HCT116 (cell line): ENCODE results near the gene GFRA3. TPM values are rescaled to one million over a fixed set of nuclear protein-coding genes. Genes with fewer than 3 reads are reported as not detected.
A peak's percentile ranks its signal among the peaks of the same experiment; 100 is the strongest.

Source experiments
- ATAC-seq: fragments of 200-7000 bp; cut with Tn5 transposase; 2 replicates; pipeline ENCODE4 v1.9.1; 2020; ENCODE audit warnings: mild to moderate bottlenecking, moderate library complexity
- BruUV-seq: library from RNA; stranded (reverse); fragments of 400-500 nt; replicated peaks from 2 replicates; lab custom pipeline; 2021; lab: Mats Ljungman, UMichigan
- CTCF ChIA-PET: fragments of 300-600 bp; sonication (Branson Sonifier 250); formaldehyde crosslinking; loops from one replicate; lab custom pipeline; 2021; ENCODE audit warnings: antibody characterized with exemption; lab: Charles Lee
- POLR2A ChIA-PET: fragments of 300-600, 350-600 bp; sonication (Branson Sonifier 250); formaldehyde crosslinking; loops from one replicate; lab custom pipeline; 2021; ENCODE audit warnings: antibody characterized with exemption; lab: Charles Lee
- RAD21 ChIA-PET, 2 experiments: fragments of 300-600 bp; sonication (Branson Sonifier 250); formaldehyde crosslinking; loops; one replicate each; lab custom pipeline; 2023; ENCODE audit warnings: low total read pairs in 2 of 2; ENCODE audit not compliant: uncharacterized antibody in 2 of 2, unreplicated experiment in 2 of 2, low non-redundant PET in 1 of 2; lab: Charles Lee
- DNase-seq: peaks from one replicate; pipeline ENCODE4 v3.0.0-alpha.2; 2010; ENCODE audit warnings: low read depth, low spot score
- H2AFZ ChIP-seq: fragments of 200-600 bp; shearing (Covaris generic), sonication (generic); 2 replicates; pipeline ENCODE4 v1.6.1; 2017; ENCODE audit warnings: low read depth, mixed run types, mixed read lengths, antibody characterized with exemption, low read length; ENCODE audit not compliant: poor library complexity, severe bottlenecking
- H3K27ac ChIP-seq: 2 replicates; pipeline ENCODE4 v1.5.1; 2012; ENCODE audit warnings: low read depth, low read length
- H3K27me3 ChIP-seq: fragments of 200-600 bp; sonication (generic); 2 replicates; pipeline ENCODE4 v1.6.1; 2016; ENCODE audit warnings: mixed run types, low read length, mixed read lengths; ENCODE audit not compliant: insufficient read depth
- H3K36me3 ChIP-seq, 2 experiments: fragments of 200-500 bp in 1 of 2; fragments of 200-600 bp in 1 of 2; sonication (Bioruptor generic) in 1 of 2; sonication (generic) in 1 of 2; 2 replicates each; pipeline versions ENCODE4 v1.5.1 to v1.6.1; 2014 to 2016; ENCODE audit warnings: low read length in 2 of 2, inconsistent platforms in 1 of 2, mixed read lengths in 1 of 2, mixed run types in 1 of 2; ENCODE audit not compliant: insufficient read depth in 2 of 2, control insufficient read depth in 1 of 2
- H3K4me1 ChIP-seq, 2 experiments: fragments of 200-600 bp in 1 of 2; sonication (generic) in 1 of 2; 2 replicates each; pipeline versions ENCODE4 v1.5.1 to v1.6.1; 2012 to 2017; ENCODE audit warnings: low read length in 2 of 2, inconsistent platforms in 1 of 2, mild to moderate bottlenecking in 1 of 2, mixed read lengths in 1 of 2, mixed run types in 1 of 2, moderate library complexity in 1 of 2; ENCODE audit not compliant: insufficient read depth in 2 of 2, control insufficient read depth in 1 of 2
- H3K4me2 ChIP-seq: fragments of 200-600 bp; sonication (generic); 2 replicates; pipeline ENCODE4 v1.6.1; 2017; ENCODE audit warnings: mixed run types, low read length, mixed read lengths
- H3K4me3 ChIP-seq, 2 experiments: fragments of 200-600 bp in 1 of 2; sonication (generic) in 1 of 2; replicated peaks in 1 of 2; 2 replicates each; pipeline ENCODE4 v1.5.1; 2011 to 2016; ENCODE audit warnings: low read length in 2 of 2, control low read depth in 1 of 2, low read depth in 1 of 2, mild to moderate bottlenecking in 1 of 2, mixed read lengths in 1 of 2, mixed run types in 1 of 2
- H3K79me2 ChIP-seq: fragments of 200-600 bp; sonication (generic); 2 replicates; pipeline ENCODE4 v1.6.1; 2017; ENCODE audit warnings: mild to moderate bottlenecking, mixed run types, low read length, moderate library complexity, mixed read lengths; ENCODE audit not compliant: insufficient read depth
- H3K9ac ChIP-seq: fragments of 200-600 bp; sonication (generic); 2 replicates; pipeline ENCODE4 v1.6.1; 2016; ENCODE audit warnings: low read length, mixed read lengths
- H3K9me2 ChIP-seq: fragments of 200-600 bp; sonication (generic), shearing (Covaris generic); 2 replicates; pipeline ENCODE4 v1.6.1; 2017; ENCODE audit warnings: mixed run types, mild to moderate bottlenecking, moderate library complexity; ENCODE audit not compliant: insufficient read depth
- H3K9me3 ChIP-seq, 2 experiments: fragments of 200-500 bp in 1 of 2; fragments of 200-600 bp in 1 of 2; sonication (Bioruptor generic) in 1 of 2; sonication (generic) in 1 of 2; 2 replicates each; pipeline ENCODE4 v1.6.1; 2014 to 2017; ENCODE audit warnings: low read length in 2 of 2, mixed read lengths in 2 of 2, inconsistent platforms in 1 of 2, low read depth in 1 of 2, mild to moderate bottlenecking in 1 of 2, mixed run types in 1 of 2, moderate library complexity in 1 of 2; ENCODE audit not compliant: control insufficient read depth in 1 of 2, insufficient read depth in 1 of 2
- H4K20me1 ChIP-seq: fragments of 200-600 bp; sonication (generic), shearing (Covaris generic); 2 replicates; pipeline ENCODE4 v1.6.1; 2017; ENCODE audit warnings: mixed run types, mild to moderate bottlenecking, moderate library complexity; ENCODE audit not compliant: insufficient read depth
- ATF3 ChIP-seq: IDR thresholded peaks from 2 replicates; pipeline ENCODE4 v1.6.1; 2012
- CBX3 ChIP-seq: IDR thresholded peaks from 2 replicates; pipeline ENCODE4 v1.6.1; 2012; ENCODE audit warnings: low read depth
- CEBPB ChIP-seq: IDR thresholded peaks from 2 replicates; pipeline ENCODE4 v1.6.1; 2012; ENCODE audit warnings: low read depth
- CTCF ChIP-seq, 3 experiments: fragments of 200-600 bp in 1 of 3; sonication (generic) in 1 of 3; IDR thresholded peaks in 2 of 3; conservative IDR thresholded peaks in 1 of 3; 2 replicates each; pipeline ENCODE4 v1.5.1; 2012 to 2017; ENCODE audit warnings: low read depth in 2 of 3, low read length in 2 of 3, antibody characterized with exemption in 1 of 3, borderline replicate concordance in 1 of 3, control low read depth in 1 of 3, mild to moderate bottlenecking in 1 of 3, mixed read lengths in 1 of 3, mixed run types in 1 of 3, moderate library complexity in 1 of 3; ENCODE audit not compliant: insufficient read depth in 1 of 3
- EGR1 ChIP-seq: IDR thresholded peaks from 2 replicates; pipeline ENCODE4 v1.6.1; 2012; ENCODE audit warnings: low read depth
- ELF1 ChIP-seq: IDR thresholded peaks from 2 replicates; pipeline ENCODE4 v1.6.1; 2012; ENCODE audit warnings: low read depth, borderline replicate concordance
- EZH2 ChIP-seq: fragments of 200-600 bp; sonication (generic); IDR thresholded peaks from 2 replicates; pipeline ENCODE4 v1.6.1; 2017; ENCODE audit warnings: antibody characterized with exemption, mixed run types
- EZH2phosphoT487 ChIP-seq: fragments of 200-600 bp; IDR thresholded peaks from 2 replicates; pipeline ENCODE4 v1.6.1; 2018; ENCODE audit warnings: antibody characterized with exemption, borderline replicate concordance
- FOSL1 ChIP-seq: IDR thresholded peaks from 2 replicates; pipeline ENCODE4 v1.6.1; 2012; ENCODE audit warnings: low read depth
- JUND ChIP-seq: IDR thresholded peaks from 2 replicates; pipeline ENCODE4 v1.6.1; 2012
- POLR2A ChIP-seq: IDR thresholded peaks from 2 replicates; pipeline ENCODE4 v1.7.0; 2011; ENCODE audit warnings: borderline replicate concordance; ENCODE audit not compliant: insufficient read depth, insufficient read length; ENCODE audit errors: extremely low read depth
- POLR2AphosphoS5 ChIP-seq: IDR thresholded peaks from 2 replicates; pipeline ENCODE4 v1.6.1; 2011; ENCODE audit warnings: mild to moderate bottlenecking, low read depth, low read length, moderate library complexity
- RAD21 ChIP-seq: IDR thresholded peaks from 2 replicates; pipeline ENCODE4 v1.6.1; 2012; ENCODE audit warnings: low read depth, mild to moderate bottlenecking
- SP1 ChIP-seq: IDR thresholded peaks from 2 replicates; pipeline ENCODE4 v1.6.1; 2012; ENCODE audit warnings: low read depth
- SRF ChIP-seq: IDR thresholded peaks from 2 replicates; pipeline ENCODE4 v1.6.1; 2012; ENCODE audit warnings: low read depth
- YY1 ChIP-seq: IDR thresholded peaks from 2 replicates; pipeline ENCODE4 v1.6.1; 2011; ENCODE audit warnings: low read length, low read depth, moderate library complexity, mild to moderate bottlenecking; ENCODE audit not compliant: insufficient replicate concordance; ENCODE audit errors: extremely low read depth
- ZBTB33 ChIP-seq: IDR thresholded peaks from 2 replicates; pipeline ENCODE4 v1.6.1; 2011; ENCODE audit warnings: mild to moderate bottlenecking, low read length, moderate library complexity; ENCODE audit not compliant: insufficient replicate concordance; ENCODE audit errors: extremely low read depth
- ZFX ChIP-seq: fragments of 450-650 bp; IDR thresholded peaks from 2 replicates; pipeline ENCODE4 v1.6.1; 2017
- intact Hi-C: fragments of 100-400 bp; cut with micrococcal nuclease; formaldehyde crosslinking; loops from 2 replicates; pipeline ENCODE4 v1.10.0; 2022
- total RNA-seq: library from RNA; stranded (reverse); gene quantifications from one replicate; pipeline ENCODE4 v1.2.1, GENCODE V29; 2021; ENCODE audit not compliant: unreplicated experiment
- TF ChIP-seq, protein P1 (sequence below): IDR thresholded peaks from 2 replicates; pipeline ENCODE4 v1.6.1; 2012; ENCODE audit warnings: low read depth

The GFRA3 gene
- total RNA-seq, 1 experiment from 2014 or later, result not detected

DNA sequence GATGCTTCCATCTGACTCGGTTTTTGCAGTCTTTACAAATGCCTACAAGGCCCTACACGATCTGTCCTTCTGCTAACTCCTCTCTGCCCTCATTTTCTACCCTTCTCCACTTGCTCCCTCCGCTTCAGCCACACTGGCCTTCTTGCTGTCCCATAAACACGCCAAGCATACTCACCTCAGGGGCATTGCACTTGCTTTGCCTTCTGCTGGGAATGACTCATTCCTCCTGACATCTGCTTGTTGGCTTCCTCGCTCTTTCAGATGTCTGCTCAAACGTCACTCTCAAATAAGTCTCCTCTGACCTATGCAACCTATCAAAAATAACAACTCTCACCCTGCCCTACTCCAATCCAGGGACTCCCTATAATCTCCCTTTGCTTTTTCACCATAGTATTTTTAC is 29.0 kb upstream of the GFRA3 start:
- TF ChIP-seq SP1 (no peak), FOSL1 (no peak), EGR1 (no peak), JUND (no peak), CBX3 (no peak), CTCF (IDR thresholded peaks at IDR 0.05 in 2 of 3, conservative IDR thresholded peaks at IDR 0.05 in 1 of 3; ENCODE audit: borderline replicate concordance in 1 of 3, insufficient read depth in 1 of 3, low read depth in 2 of 3, low read length in 2 of 3) (no peak), ZFX (no peak), POLR2AphosphoS5 (no peak), RAD21 (no peak), EZH2 (no peak), POLR2A (no peak), YY1 (no peak), ATF3 (no peak), SRF (no peak), ZBTB33 (no peak), CEBPB (no peak), ELF1 (no peak), EZH2phosphoT487 (no peak)
- TF ChIP-seq, protein P1, sequence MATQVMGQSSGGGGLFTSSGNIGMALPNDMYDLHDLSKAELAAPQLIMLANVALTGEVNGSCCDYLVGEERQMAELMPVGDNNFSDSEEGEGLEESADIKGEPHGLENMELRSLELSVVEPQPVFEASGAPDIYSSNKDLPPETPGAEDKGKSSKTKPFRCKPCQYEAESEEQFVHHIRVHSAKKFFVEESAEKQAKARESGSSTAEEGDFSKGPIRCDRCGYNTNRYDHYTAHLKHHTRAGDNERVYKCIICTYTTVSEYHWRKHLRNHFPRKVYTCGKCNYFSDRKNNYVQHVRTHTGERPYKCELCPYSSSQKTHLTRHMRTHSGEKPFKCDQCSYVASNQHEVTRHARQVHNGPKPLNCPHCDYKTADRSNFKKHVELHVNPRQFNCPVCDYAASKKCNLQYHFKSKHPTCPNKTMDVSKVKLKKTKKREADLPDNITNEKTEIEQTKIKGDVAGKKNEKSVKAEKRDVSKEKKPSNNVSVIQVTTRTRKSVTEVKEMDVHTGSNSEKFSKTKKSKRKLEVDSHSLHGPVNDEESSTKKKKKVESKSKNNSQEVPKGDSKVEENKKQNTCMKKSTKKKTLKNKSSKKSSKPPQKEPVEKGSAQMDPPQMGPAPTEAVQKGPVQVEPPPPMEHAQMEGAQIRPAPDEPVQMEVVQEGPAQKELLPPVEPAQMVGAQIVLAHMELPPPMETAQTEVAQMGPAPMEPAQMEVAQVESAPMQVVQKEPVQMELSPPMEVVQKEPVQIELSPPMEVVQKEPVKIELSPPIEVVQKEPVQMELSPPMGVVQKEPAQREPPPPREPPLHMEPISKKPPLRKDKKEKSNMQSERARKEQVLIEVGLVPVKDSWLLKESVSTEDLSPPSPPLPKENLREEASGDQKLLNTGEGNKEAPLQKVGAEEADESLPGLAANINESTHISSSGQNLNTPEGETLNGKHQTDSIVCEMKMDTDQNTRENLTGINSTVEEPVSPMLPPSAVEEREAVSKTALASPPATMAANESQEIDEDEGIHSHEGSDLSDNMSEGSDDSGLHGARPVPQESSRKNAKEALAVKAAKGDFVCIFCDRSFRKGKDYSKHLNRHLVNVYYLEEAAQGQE, result no peak
- no TSS peak for BruUV-seq
- H3K4me1 ChIP-seq, result peaks cover 0 to 11% of the 10 kb centered on the region in 2 experiments; a peak in 1 of 4 replicates
- H3K9ac ChIP-seq, result no peak overlapping the region
- no peaks in the 10 kb centered on the region for H3K36me3 ChIP-seq
- POLR2A ChIA-PET, result no interaction called here
- H4K20me1 ChIP-seq, result no peaks in the 10 kb centered on the region
- intact Hi-C loops, result no loop called here
- no peak overlapping the region for H3K4me2 ChIP-seq
- H3K27ac ChIP-seq, result no peak overlapping the region
- RAD21 ChIA-PET, result no interaction called here
- no peak overlapping the region for H3K4me3 ChIP-seq
- no peak overlapping the region for H2AFZ ChIP-seq
- CTCF ChIA-PET, result no interaction called here
- ATAC-seq, result 0 out of 2 replicates have a peak, but pooled peaks have one; percentile 44
- H3K79me2 ChIP-seq, result no peaks in the 10 kb centered on the region
- no peaks in the 10 kb centered on the region for H3K27me3 ChIP-seq
- no peak for DNase-seq
- no peaks in the 10 kb centered on the region for H3K9me3 ChIP-seq
- no peaks in the 10 kb centered on the region for H3K9me2 ChIP-seq
